Panc1 (cell line): ENCODE results near the gene DLG5. TPM values are rescaled to one million over a fixed set of nuclear protein-coding genes. Genes with fewer than 3 reads are reported as not detected.
"Not testable (repeated sequence)": the region's sequence is repeated elsewhere in the genome, so short reads cannot be mapped to it uniquely, and the experiment has no call there.

ENCODE experiments used
- ATAC-seq: fragments of 200-7000 bp; cut with Tn5 transposase; 2 replicates; pipeline ENCODE4 v1.9.1; 2020; ENCODE audit warnings: mild to moderate bottlenecking, moderate library complexity
- BruUV-seq: library from RNA; stranded (reverse); fragments of 400-500 nt; replicated peaks from 2 replicates; lab custom pipeline; 2021; lab: Mats Ljungman, UMichigan
- CTCF ChIA-PET: fragments of 300-600 bp; sonication (Branson Sonifier 250); formaldehyde crosslinking; loops from one replicate; lab custom pipeline; 2022; ENCODE audit warnings: antibody characterized with exemption; lab: Charles Lee
- POLR2A ChIA-PET: fragments of 300-600 bp; sonication (Branson Sonifier 250); formaldehyde crosslinking; loops from one replicate; lab custom pipeline; 2022; ENCODE audit warnings: antibody characterized with exemption; lab: Charles Lee
- DNase-seq: peaks from one replicate; pipeline ENCODE4 v3.0.0-alpha.2; 2010; ENCODE audit warnings: low read depth, low spot score
- H3K27ac ChIP-seq: 2 replicates; pipeline ENCODE4 v1.5.1; 2011; ENCODE audit warnings: mild to moderate bottlenecking, low read length, inconsistent platforms
- H3K27me3 ChIP-seq: fragments of 200-500 bp; sonication (Bioruptor generic); 2 replicates; pipeline ENCODE4 v1.6.0; 2014; ENCODE audit warnings: low read length, inconsistent platforms; ENCODE audit not compliant: control insufficient read depth, insufficient read depth
- H3K36me3 ChIP-seq: fragments of 200-500 bp; sonication (Bioruptor generic); 2 replicates; pipeline ENCODE4 v1.5.1; 2014; ENCODE audit warnings: inconsistent platforms, mild to moderate bottlenecking, low read length, moderate library complexity; ENCODE audit not compliant: control insufficient read depth, insufficient read depth
- H3K4me1 ChIP-seq: 2 replicates; pipeline ENCODE4 v1.5.1; 2011; ENCODE audit warnings: inconsistent platforms, mild to moderate bottlenecking, low read length, moderate library complexity; ENCODE audit not compliant: control insufficient read depth, insufficient read depth
- H3K4me3 ChIP-seq, 2 experiments: 2 replicates each; pipeline ENCODE4 v1.5.1; 2011 to 2012; ENCODE audit warnings: low read depth in 2 of 2, low read length in 2 of 2, mild to moderate bottlenecking in 2 of 2, inconsistent platforms in 1 of 2, moderate library complexity in 1 of 2
- H3K9me3 ChIP-seq: fragments of 200-500 bp; sonication (Bioruptor generic); 2 replicates; pipeline ENCODE4 v1.5.1; 2014; ENCODE audit warnings: low read depth, mild to moderate bottlenecking, inconsistent platforms, low read length, moderate library complexity; ENCODE audit not compliant: control insufficient read depth, insufficient read depth
- CTCF ChIP-seq: fragments of 450-650 bp; IDR thresholded peaks from 2 replicates; pipeline ENCODE4 v1.5.1; 2017; ENCODE audit warnings: mild to moderate bottlenecking
- POLR2AphosphoS5 ChIP-seq: IDR thresholded peaks from 2 replicates; pipeline ENCODE4 v1.6.1; 2012; ENCODE audit warnings: mild to moderate bottlenecking, low read depth, low read length, moderate library complexity
- REST ChIP-seq, 2 experiments: IDR thresholded peaks; 2 replicates each; pipeline ENCODE4 v1.6.1; 2011 to 2012; ENCODE audit warnings: low read depth in 2 of 2, control low read depth in 1 of 2, low read length in 1 of 2, mild to moderate bottlenecking in 1 of 2, moderate library complexity in 1 of 2; ENCODE audit not compliant: insufficient read depth in 1 of 2
- SIN3A ChIP-seq: IDR thresholded peaks from 2 replicates; pipeline ENCODE4 v1.6.1; 2012; ENCODE audit warnings: low read depth, mild to moderate bottlenecking, low read length, moderate library complexity, borderline replicate concordance; ENCODE audit not compliant: insufficient read depth
- TCF7L2 ChIP-seq: IDR thresholded peaks from 2 replicates; pipeline ENCODE4 v1.6.1; 2011; ENCODE audit warnings: mild to moderate bottlenecking, low read depth, low read length, inconsistent platforms
- in situ Hi-C: cut with HindIII; loops from 2 replicates; pipeline ENCODE4 v1.10.0; 2016; ENCODE audit warnings: low sequenced_read_pairs, low pct_unique_long_range_greater_than_20kb
- intact Hi-C: fragments of 100-400 bp; cut with micrococcal nuclease; formaldehyde crosslinking; loops from one replicate; pipeline ENCODE4 v1.10.0; 2022; ENCODE audit not compliant: unreplicated experiment
- total RNA-seq: library from RNA; stranded (reverse); gene quantifications from one replicate; pipeline ENCODE4 v1.2.1, GENCODE V29; 2021; ENCODE audit not compliant: unreplicated experiment

The DLG5 gene
- total RNA-seq, 1 experiment from 2014 or later, result 85.6 TPM

DNA sequence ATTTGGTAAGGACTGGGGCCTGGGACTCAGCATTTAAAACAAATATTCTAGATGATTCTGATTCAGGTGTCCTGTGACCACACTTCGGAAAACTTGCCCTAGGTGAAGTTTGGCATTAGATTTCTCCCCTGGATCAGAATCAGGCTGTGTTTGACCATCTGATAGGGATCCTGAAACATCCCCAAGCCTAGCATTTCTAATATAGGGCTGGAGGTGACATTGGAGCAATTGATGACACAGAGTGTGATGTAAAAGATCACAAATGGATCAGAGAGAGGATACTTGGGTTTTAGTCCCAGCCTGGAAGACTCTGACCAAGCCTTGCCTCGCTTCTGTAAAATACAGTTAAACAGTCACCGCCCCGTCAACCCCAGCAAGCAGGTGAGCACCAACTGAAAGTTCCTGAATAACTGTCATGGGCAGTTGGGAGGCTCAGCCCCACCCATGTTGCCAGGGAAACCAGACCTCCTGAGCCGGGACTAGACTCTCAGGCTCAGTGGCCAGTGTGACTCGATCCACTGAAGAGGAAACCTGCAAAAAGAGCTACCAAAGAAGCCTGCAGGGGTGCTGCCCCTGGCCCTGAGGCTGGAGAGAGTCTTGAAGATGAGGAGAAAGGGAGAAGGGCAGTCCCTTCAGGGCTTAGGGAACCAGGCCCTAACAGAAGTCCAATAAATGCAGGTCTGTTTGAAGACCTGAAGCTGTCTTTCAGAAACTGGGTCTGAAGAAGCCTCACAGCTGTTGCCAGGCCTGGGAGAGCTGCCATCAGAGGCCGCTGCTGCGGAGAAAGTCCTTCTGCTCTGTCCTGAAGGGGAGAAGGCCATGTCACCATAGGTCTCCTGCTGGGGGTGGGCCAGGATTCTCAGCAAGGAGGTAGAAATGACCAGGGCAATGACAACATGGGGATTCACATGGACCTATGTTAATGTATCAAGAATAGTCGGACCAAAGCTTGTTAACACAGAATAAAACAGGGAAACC lies 162.8 kb downstream of the DLG5 start:
- no peaks in the 10 kb centered on the region for H3K27me3 ChIP-seq
- H3K9me3 ChIP-seq, result no peaks in the 10 kb centered on the region
- CTCF ChIA-PET, result no interaction called here
- no peaks in the 10 kb centered on the region for H3K36me3 ChIP-seq
- no peaks in the 10 kb centered on the region for H3K4me1 ChIP-seq
- ATAC-seq, result peak; percentile 27
- in situ Hi-C loops, result no loop called here
- POLR2A ChIA-PET, result no interaction called here
- intact Hi-C loops, result no loop called here
- DNase-seq, result no peak
- BruUV-seq, result no TSS peak
- no peak overlapping the region for H3K4me3 ChIP-seq
- TF ChIP-seq REST (IDR thresholded peaks at IDR 0.05; ENCODE audit: insufficient read depth in 1 of 2, low read depth in 2 of 2, low read length in 1 of 2) (no peak), SIN3A (no peak), TCF7L2 (no peak), CTCF (no peak), POLR2AphosphoS5 (no peak)
- H3K27ac ChIP-seq, result no peak overlapping the region

DNA sequence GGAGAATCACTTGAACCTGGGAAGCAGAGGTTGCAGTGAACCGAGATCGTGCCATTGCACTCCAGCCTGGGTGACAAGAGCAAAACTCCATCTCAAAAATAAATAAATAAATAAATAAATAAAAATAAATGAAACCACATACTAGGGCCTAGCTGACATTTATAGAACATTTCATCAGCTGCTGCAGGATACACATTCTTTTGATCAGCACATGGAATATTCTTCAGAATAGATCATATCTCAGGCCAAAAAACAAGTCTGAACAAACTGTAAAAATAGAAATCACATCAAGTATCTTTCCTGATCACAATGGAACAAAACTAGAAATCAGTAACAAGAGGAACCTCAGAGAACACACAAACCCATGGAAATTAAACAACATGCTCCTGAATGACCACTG lies 168.1 kb downstream of the DLG5 start:
- BruUV-seq, H3K9me3 ChIP-seq, H3K4me3 ChIP-seq, ATAC-seq, H3K27me3 ChIP-seq, DNase-seq, H3K36me3 ChIP-seq, H3K4me1 ChIP-seq, H3K27ac ChIP-seq, intact Hi-C loops, POLR2A ChIA-PET, in situ Hi-C loops: not testable (repeated sequence)
- CTCF ChIA-PET, result interaction anchor here (0.7 to 1.4 kb wide), 2 partner anchors 47 to 90 kb away, joined by 3 to 5 read pairs; no protein-coding TSS in a partner anchor
